ENCODE results near the gene SLC9A3. TPM values are rescaled to one million over a fixed set of nuclear protein-coding genes. Genes with fewer than 3 reads are reported as not detected.

SLC9A3 gene
- total RNA-seq, 1 donor from 2014 or later, result 1.3 TPM

- intact Hi-C loops (cut with micrococcal nuclease), result no loop called here
- no peak for DNase-seq
- peak; percentile 49 for ATAC-seq
Measured at GRCh38 chr5:429453-430188, 94.6 kb downstream of the SLC9A3 start.

GRCh38 chr5:428754-429452 lies 95.3 kb downstream of the SLC9A3 start:
- ATAC-seq (no peak), DNase-seq (no peak)
- intact Hi-C loops (cut with micrococcal nuclease), result no loop called here

- intact Hi-C loops (cut with micrococcal nuclease), result no loop called here
- no peak for ATAC-seq
- DNase-seq, result no peak
Measured at GRCh38 chr5:428219-428618, 96.0 kb downstream of the SLC9A3 start.

GRCh38 chr5:427415-428087 lies 96.7 kb downstream of the SLC9A3 start:
- ATAC-seq, result no peak
- DNase-seq, result no peak
- intact Hi-C loops (cut with micrococcal nuclease), result no loop called here

- no peak for DNase-seq
- ATAC-seq, result no peak
- intact Hi-C loops (cut with micrococcal nuclease), result no loop called here
Measured at GRCh38 chr5:426392-426976, 97.8 kb downstream of the SLC9A3 start.

GRCh38 chr5:425714-426113 lies 98.5 kb downstream of the SLC9A3 start:
- intact Hi-C loops (cut with micrococcal nuclease), result no loop called here
- no peak for ATAC-seq
- DNase-seq, result no peak

- no peak for ATAC-seq
- intact Hi-C loops (cut with micrococcal nuclease), result no loop called here
- DNase-seq, result no peak
Measured at GRCh38 chr5:424301-425110, 99.7 kb downstream of the SLC9A3 start.

GRCh38 chr5:423626-424261 lies 100.5 kb downstream of the SLC9A3 start:
- ATAC-seq (no peak), DNase-seq (no peak)
- intact Hi-C loops (cut with micrococcal nuclease), result no loop called here

GRCh38 chr5:423233-423565 lies 101.0 kb downstream of the SLC9A3 start:
- ATAC-seq, result no peak
- no peak for DNase-seq
- intact Hi-C loops (cut with micrococcal nuclease), result no loop called here

- intact Hi-C loops (cut with micrococcal nuclease), result no loop called here
- DNase-seq, result no peak
- ATAC-seq, result no peak
Measured at GRCh38 chr5:422323-423232, 101.7 kb downstream of the SLC9A3 start.

GRCh38 chr5:421901-422300 lies 102.3 kb downstream of the SLC9A3 start:
- intact Hi-C loops (cut with micrococcal nuclease), result no loop called here
- ATAC-seq (no peak), DNase-seq (no peak)

GRCh38 chr5:421287-421880 lies 102.9 kb downstream of the SLC9A3 start:
- DNase-seq (no peak), ATAC-seq (no peak)
- intact Hi-C loops (cut with micrococcal nuclease), result no loop called here

GRCh38 chr5:420632-421286 lies 103.5 kb downstream of the SLC9A3 start:
- DNase-seq, result no peak
- intact Hi-C loops (cut with micrococcal nuclease), result no loop called here
- ATAC-seq, result no peak

Measured in left ventricle myocardium superior (tissue), 1 donor.